Cardiac muscle cell (in vitro differentiated cells and primary cell): ENCODE results near the gene MAD1L1. TPM values are rescaled to one million over a fixed set of nuclear protein-coding genes. Genes with fewer than 3 reads are reported as not detected.

Source experiments
- DNase-seq, 2 donors: peaks; one replicate each; pipeline versions ENCODE4 v3.0.0 to v3.0.0-alpha.2; 2010 to 2017; ENCODE audit warnings: low read depth in 1 of 2, low spot score in 1 of 2
- H3K27ac ChIP-seq: fragments of 200-600 bp; sonication (generic); 2 replicates; pipeline ENCODE4 v1.5.1; 2016
- H3K27me3 ChIP-seq: fragments of 200-600 bp; sonication (generic); 2 replicates; pipeline ENCODE4 v1.6.0; 2016; ENCODE audit warnings: control low read depth
- H3K36me3 ChIP-seq: fragments of 200-600 bp; sonication (generic); 2 replicates; pipeline ENCODE4 v1.5.1; 2016; ENCODE audit warnings: control low read depth
- H3K4me1 ChIP-seq: fragments of 200-600 bp; sonication (generic); 2 replicates; pipeline ENCODE4 v1.8.1; 2017; ENCODE audit warnings: low read depth, mild to moderate bottlenecking, mixed run types
- H3K4me3 ChIP-seq: fragments of 200-600 bp; sonication (generic); 2 replicates; pipeline ENCODE4 v1.5.1; 2016; ENCODE audit warnings: mild to moderate bottlenecking
- H3K9me3 ChIP-seq: fragments of 200-600 bp; sonication (generic); 2 replicates; pipeline ENCODE4 v1.5.1; 2017; ENCODE audit warnings: low read depth, mild to moderate bottlenecking, control low read depth
- polyA plus RNA-seq: library from polyadenylated mRNA; unstranded; fragments of >200 nt; fragmentation: Nextera tagmentation; extraction: Ambion mirVana; gene quantifications from 2 replicates; pipeline ENCODE4 v1.2.1, GENCODE V29; 2016
- total RNA-seq: library from RNA; depleted of rRNA; stranded (reverse); fragments of >200 nt; gene quantifications from 2 replicates; pipeline ENCODE4 v1.2.3, GENCODE V29; 2016
- TF ChIP-seq, protein P1 (sequence below): IDR thresholded peaks from 2 replicates; pipeline ENCODE4 v1.5.1; 2012; ENCODE audit warnings: low read depth, mild to moderate bottlenecking, low read length

Gene MAD1L1
- total and polyA plus RNA-seq, 2 experiments from 2014 or later: 38.3 to 56.2 TPM

DNA sequence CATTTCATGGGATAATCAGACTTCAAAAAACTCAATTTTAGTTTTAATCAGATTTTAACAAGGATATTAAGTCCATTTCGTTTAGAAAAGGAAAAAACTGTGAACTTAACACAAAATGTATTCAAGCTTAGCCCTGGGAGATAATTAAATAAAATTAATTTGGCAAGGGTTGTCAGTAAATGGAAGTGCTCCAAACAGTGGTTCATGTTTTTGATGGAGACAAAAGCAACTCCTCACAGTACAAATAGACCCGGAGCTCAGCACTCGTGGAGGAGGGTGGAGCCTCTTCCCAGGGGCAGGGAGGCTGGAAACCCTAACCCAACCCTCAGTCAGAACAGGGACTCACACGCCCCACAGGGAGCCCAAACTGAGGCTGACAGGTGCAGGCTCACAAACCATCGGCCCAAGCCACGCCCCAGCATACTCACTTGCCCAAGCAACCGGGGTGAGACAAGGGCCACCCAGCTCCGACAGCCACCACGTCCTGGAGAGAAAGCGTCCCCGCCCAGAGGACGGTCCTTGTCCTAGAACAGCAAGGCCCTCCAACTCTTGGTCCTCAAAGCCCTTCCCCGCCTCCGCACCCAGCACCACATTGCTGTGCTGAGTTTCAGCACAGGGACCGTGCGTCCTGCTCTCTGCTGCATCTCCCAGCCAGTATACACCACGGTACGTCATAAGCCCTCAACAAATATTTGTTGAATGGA is 39.8 kb downstream of the MAD1L1 start:
- Histone ChIP-seq H3K27ac (no peak overlapping the region), H3K4me1 (peaks cover 4% of the 10 kb centered on the region), H3K36me3 (no peaks in the 10 kb centered on the region), H3K27me3 (no peaks in the 10 kb centered on the region), H3K4me3 (no peak overlapping the region), H3K9me3 (no peaks in the 10 kb centered on the region)
- TF ChIP-seq, protein P1, sequence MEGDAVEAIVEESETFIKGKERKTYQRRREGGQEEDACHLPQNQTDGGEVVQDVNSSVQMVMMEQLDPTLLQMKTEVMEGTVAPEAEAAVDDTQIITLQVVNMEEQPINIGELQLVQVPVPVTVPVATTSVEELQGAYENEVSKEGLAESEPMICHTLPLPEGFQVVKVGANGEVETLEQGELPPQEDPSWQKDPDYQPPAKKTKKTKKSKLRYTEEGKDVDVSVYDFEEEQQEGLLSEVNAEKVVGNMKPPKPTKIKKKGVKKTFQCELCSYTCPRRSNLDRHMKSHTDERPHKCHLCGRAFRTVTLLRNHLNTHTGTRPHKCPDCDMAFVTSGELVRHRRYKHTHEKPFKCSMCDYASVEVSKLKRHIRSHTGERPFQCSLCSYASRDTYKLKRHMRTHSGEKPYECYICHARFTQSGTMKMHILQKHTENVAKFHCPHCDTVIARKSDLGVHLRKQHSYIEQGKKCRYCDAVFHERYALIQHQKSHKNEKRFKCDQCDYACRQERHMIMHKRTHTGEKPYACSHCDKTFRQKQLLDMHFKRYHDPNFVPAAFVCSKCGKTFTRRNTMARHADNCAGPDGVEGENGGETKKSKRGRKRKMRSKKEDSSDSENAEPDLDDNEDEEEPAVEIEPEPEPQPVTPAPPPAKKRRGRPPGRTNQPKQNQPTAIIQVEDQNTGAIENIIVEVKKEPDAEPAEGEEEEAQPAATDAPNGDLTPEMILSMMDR: no peak
- no peak for DNase-seq

DNA sequence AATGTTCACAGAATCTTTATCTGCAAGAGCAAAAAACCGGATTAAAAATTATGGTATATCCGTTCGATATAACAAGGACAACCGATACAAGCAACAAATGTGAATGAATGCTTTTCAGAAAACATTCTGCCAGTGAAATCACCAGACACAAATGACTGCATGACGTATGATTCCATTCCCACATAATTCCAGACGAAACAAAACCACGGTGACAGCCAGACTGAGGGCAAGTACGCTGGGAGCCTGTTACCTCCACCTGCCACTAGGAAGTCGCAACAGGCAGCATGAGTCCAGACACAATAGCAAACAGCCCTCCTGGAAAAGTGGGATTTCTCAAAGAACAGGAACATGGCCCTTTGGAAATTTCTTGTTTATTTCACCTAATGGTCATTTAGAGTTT is 41.7 kb downstream of the MAD1L1 start:
- DNase-seq: no peak
- no peaks in the 10 kb centered on the region for H3K27me3 ChIP-seq
- H3K4me3 ChIP-seq: no peak overlapping the region
- H3K27ac ChIP-seq: no peak overlapping the region
- no peaks in the 10 kb centered on the region for H3K36me3 ChIP-seq
- peaks cover 2% of the 10 kb centered on the region for H3K4me1 ChIP-seq
- TF ChIP-seq, protein P1: no peak
- no peaks in the 10 kb centered on the region for H3K9me3 ChIP-seq

DNA sequence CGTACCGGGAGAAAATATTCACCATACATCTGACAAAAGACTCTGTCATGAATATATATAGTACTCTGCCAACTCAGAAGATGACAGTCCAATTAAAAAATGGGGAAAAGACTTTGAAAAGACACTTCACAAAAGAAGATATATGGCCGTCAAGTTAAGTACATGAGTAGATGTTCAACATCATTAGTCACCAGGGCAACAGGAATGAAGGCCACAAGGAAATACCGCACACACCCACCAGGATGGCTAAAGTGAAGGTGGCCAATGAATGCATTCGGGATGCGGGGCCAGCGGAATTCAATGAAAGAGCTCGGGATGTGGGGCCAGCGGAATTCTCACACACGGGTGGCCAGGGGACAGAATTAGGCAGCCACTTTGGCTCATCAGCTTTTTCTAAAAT is 42.2 kb downstream of the MAD1L1 start:
- Histone ChIP-seq H3K9me3 (no peaks in the 10 kb centered on the region), H3K4me1 (peaks cover 4% of the 10 kb centered on the region), H3K36me3 (no peaks in the 10 kb centered on the region), H3K27ac (no peak overlapping the region), H3K4me3 (no peak overlapping the region), H3K27me3 (no peaks in the 10 kb centered on the region)
- DNase-seq: no peak
- TF ChIP-seq, protein P1: no peak

DNA sequence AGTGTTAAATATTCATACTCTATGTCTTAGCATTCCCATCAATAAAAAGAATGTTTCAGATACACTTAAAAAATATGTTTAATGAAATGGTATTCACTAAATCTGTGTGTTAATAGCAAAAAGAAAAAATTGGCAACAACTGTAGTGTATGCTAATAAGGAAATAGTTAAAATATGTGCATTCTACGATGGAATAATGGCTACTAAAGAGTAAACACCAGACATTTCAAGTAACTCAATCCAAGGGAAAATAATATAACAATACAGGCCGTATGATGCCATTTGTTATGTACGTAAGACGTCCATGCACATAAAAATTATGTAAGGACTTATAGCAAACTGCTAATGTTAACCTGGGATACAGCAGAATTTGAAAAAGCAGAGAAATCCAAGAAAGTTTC is 46.6 kb downstream of the MAD1L1 start:
- no peak for DNase-seq
- TF ChIP-seq, protein P1: no peak
- Histone ChIP-seq H3K27me3 (no peaks in the 10 kb centered on the region), H3K27ac (no peak overlapping the region), H3K4me1 (peaks cover 4% of the 10 kb centered on the region), H3K36me3 (no peaks in the 10 kb centered on the region), H3K4me3 (no peak overlapping the region), H3K9me3 (no peaks in the 10 kb centered on the region)

DNA sequence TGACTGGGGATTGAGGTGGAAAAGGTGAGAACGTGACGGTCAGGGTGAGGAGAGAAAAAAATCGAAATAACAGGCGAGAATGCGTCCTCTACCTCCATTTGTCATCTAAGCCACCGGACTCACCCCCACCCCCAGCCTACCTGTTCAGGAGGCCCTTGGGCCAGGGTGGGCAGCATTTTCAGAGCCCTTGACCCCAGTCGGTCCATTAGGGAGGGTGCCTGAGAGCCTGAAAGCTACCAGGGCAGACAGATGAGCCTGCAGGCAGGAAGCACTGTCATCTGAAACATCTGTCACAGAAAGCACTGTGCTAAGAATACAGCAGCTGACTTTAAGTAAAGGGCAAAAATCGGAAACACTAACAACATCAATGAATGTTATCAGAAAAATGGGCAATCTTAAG is 47.0 kb downstream of the MAD1L1 start:
- Histone ChIP-seq H3K36me3 (no peaks in the 10 kb centered on the region), H3K4me3 (no peak overlapping the region)
- TF ChIP-seq, protein P1: no peak

More for the DNA sequence above, 47.0 kb downstream of the MAD1L1 start:
- H3K27me3 ChIP-seq: no peaks in the 10 kb centered on the region
- no peak for DNase-seq
- H3K4me1 ChIP-seq: peaks cover 4% of the 10 kb centered on the region
- H3K27ac ChIP-seq: no peak overlapping the region
- no peaks in the 10 kb centered on the region for H3K9me3 ChIP-seq
